HCEC 1CT (cell line): ENCODE results near the gene STX8.

Source experiments
- DNase-seq: peaks from one replicate; pipeline ENCODE4 v3.0.0-alpha.2; 2017

Gene STX8

GRCh38 chr17:9435165-9435564 is 140.5 kb downstream of the STX8 start:
- DNase-seq = no peak

- DNase-seq = no peak
These were observed 141.0 kb downstream of the STX8 start for GRCh38 chr17:9434642-9435057.

GRCh38 chr17:9432934-9433421 is 142.6 kb downstream of the STX8 start:
- no peak for DNase-seq

GRCh38 chr17:9432134-9432885 is 143.3 kb downstream of the STX8 start:
- DNase-seq = no peak

- no peak for DNase-seq
These were observed 144.0 kb downstream of the STX8 start for GRCh38 chr17:9431620-9432019.

GRCh38 chr17:9427465-9428315 is 147.9 kb downstream of the STX8 start:
- no peak for DNase-seq

GRCh38 chr17:9424071-9424640 is 151.5 kb downstream of the STX8 start:
- no peak for DNase-seq

GRCh38 chr17:9421525-9421924 is 154.1 kb downstream of the STX8 start:
- no peak for DNase-seq

GRCh38 chr17:9419932-9420453 is 155.6 kb downstream of the STX8 start:
- no peak for DNase-seq

- DNase-seq = no peak
These were observed 161.1 kb downstream of the STX8 start for GRCh38 chr17:9414471-9414870.

- DNase-seq = no peak
These were observed 164.9 kb downstream of the STX8 start for GRCh38 chr17:9410737-9411136.

GRCh38 chr17:9410301-9410700 is 165.3 kb downstream of the STX8 start:
- no peak for DNase-seq

GRCh38 chr17:9409878-9410277 is 165.7 kb downstream of the STX8 start:
- no peak for DNase-seq

- DNase-seq = no peak
These were observed 166.5 kb downstream of the STX8 start for GRCh38 chr17:9408868-9409829.

- peak; percentile 55 for DNase-seq
These were observed 167.2 kb downstream of the STX8 start for GRCh38 chr17:9408381-9408780.

- peak; percentile 29 for DNase-seq
These were observed 169.5 kb downstream of the STX8 start for GRCh38 chr17:9406046-9406606.

- DNase-seq = no peak
These were observed 172.4 kb downstream of the STX8 start for GRCh38 chr17:9403257-9403656.

- peak; percentile 48 for DNase-seq
These were observed 172.9 kb downstream of the STX8 start for GRCh38 chr17:9402590-9403199.

GRCh38 chr17:9401434-9401833 is 174.2 kb downstream of the STX8 start:
- DNase-seq = peak; percentile 31

- peak; percentile 65 for DNase-seq
These were observed 186.5 kb downstream of the STX8 start for GRCh38 chr17:9389111-9389527.

GRCh38 chr17:9386401-9386800 is 189.2 kb downstream of the STX8 start:
- no peak for DNase-seq
